ENCODE data around the gene FZD1.

Gene FZD1

GRCh38 chr7:91264924-91265681 is 870 bp downstream of the FZD1 start:
- DNase-seq (ENCODE audit: low read depth, low spot score): no peak

- no peak for DNase-seq (ENCODE audit: low read depth, low spot score)
These were observed 1.4 kb downstream of the FZD1 start for GRCh38 chr7:91265693-91266066.

GRCh38 chr7:91266067-91266688 is 1.9 kb downstream of the FZD1 start:
- no peak for DNase-seq (ENCODE audit: low read depth, low spot score)

GRCh38 chr7:91266689-91267090 is 2.5 kb downstream of the FZD1 start:
- no peak for DNase-seq (ENCODE audit: low read depth, low spot score)

- DNase-seq (ENCODE audit: low read depth, low spot score): no peak
These were observed 3.1 kb downstream of the FZD1 start for GRCh38 chr7:91267171-91267955.

- no peak for DNase-seq (ENCODE audit: low read depth, low spot score)
These were observed 6.1 kb downstream of the FZD1 start for GRCh38 chr7:91270372-91270771.

GRCh38 chr7:91276909-91277308 is 12.7 kb downstream of the FZD1 start:
- no peak for DNase-seq (ENCODE audit: low read depth, low spot score)

- DNase-seq (ENCODE audit: low read depth, low spot score): no peak
These were observed 16.0 kb downstream of the FZD1 start for GRCh38 chr7:91280185-91280584.

- no peak for DNase-seq (ENCODE audit: low read depth, low spot score)
These were observed 16.4 kb downstream of the FZD1 start for GRCh38 chr7:91280604-91281003.

GRCh38 chr7:91285696-91286355 is 21.6 kb downstream of the FZD1 start:
- no peak for DNase-seq (ENCODE audit: low read depth, low spot score)

- DNase-seq (ENCODE audit: low read depth, low spot score): no peak
These were observed 22.2 kb downstream of the FZD1 start for GRCh38 chr7:91286432-91286831.

- no peak for DNase-seq (ENCODE audit: low read depth, low spot score)
These were observed 23.3 kb downstream of the FZD1 start for GRCh38 chr7:91287371-91288084.

GRCh38 chr7:91288208-91288824 is 24.1 kb downstream of the FZD1 start:
- DNase-seq (ENCODE audit: low read depth, low spot score): no peak

- DNase-seq (ENCODE audit: low read depth, low spot score): no peak
These were observed 25.5 kb downstream of the FZD1 start for GRCh38 chr7:91289633-91290254.

GRCh38 chr7:91291302-91291701 is 27.1 kb downstream of the FZD1 start:
- no peak for DNase-seq (ENCODE audit: low read depth, low spot score)

- DNase-seq (ENCODE audit: low read depth, low spot score): no peak
These were observed 27.7 kb downstream of the FZD1 start for GRCh38 chr7:91291902-91292301.

- no peak for DNase-seq (ENCODE audit: low read depth, low spot score)
These were observed 28.3 kb downstream of the FZD1 start for GRCh38 chr7:91292506-91292905.

- no peak for DNase-seq (ENCODE audit: low read depth, low spot score)
These were observed 28.9 kb downstream of the FZD1 start for GRCh38 chr7:91293136-91293535.

GRCh38 chr7:91293840-91294239 is 29.6 kb downstream of the FZD1 start:
- no peak for DNase-seq (ENCODE audit: low read depth, low spot score)

GRCh38 chr7:91294639-91295220 is 30.5 kb downstream of the FZD1 start:
- DNase-seq (ENCODE audit: low read depth, low spot score): no peak
